Activated naive CD8-positive, alpha-beta T cell treated with anti-CD3 and anti-CD28 coated beads, Interleukin-2, amount 50 U/mL, for 24 hours (primary cell): ENCODE results near the gene LLGL1.

Experiments used
- ATAC-seq: fragments of 150-1000 bp; cut with Tn5 transposase; one replicate; pipeline ENCODE4 v1.10.0; 2021
- DNase-seq: peaks from one replicate; pipeline ENCODE4 v3.0.0; 2021
- H3K27ac Mint-ChIP-seq: one replicate; pipeline ENCODE4 v1.8.0; 2021; ENCODE audit warnings: mild to moderate bottlenecking, mixed read lengths
- H3K27me3 Mint-ChIP-seq: one replicate; pipeline ENCODE4 v1.8.0; 2021; ENCODE audit warnings: mixed read lengths
- H3K36me3 Mint-ChIP-seq: one replicate; pipeline ENCODE4 v1.8.0; 2021; ENCODE audit warnings: low read depth, mixed read lengths
- H3K4me1 Mint-ChIP-seq: one replicate; pipeline ENCODE4 v1.8.0; 2021; ENCODE audit warnings: mixed read lengths
- H3K4me3 Mint-ChIP-seq: one replicate; pipeline ENCODE4 v1.8.0; 2021; ENCODE audit warnings: mild to moderate bottlenecking, moderate library complexity, mixed read lengths
- H3K9me3 Mint-ChIP-seq: one replicate; pipeline ENCODE4 v1.8.0; 2021; ENCODE audit warnings: mixed read lengths

The LLGL1 gene

GRCh38 chr17:18186627-18186982, 38.8 kb upstream of the LLGL1 start:
- DNase-seq (no peak), ATAC-seq (no peak)
- peaks cover 56% of the 10 kb centered on the region for H3K36me3 Mint-ChIP-seq
- H3K27me3 Mint-ChIP-seq = peaks cover 3% of the 10 kb centered on the region
- H3K4me3 Mint-ChIP-seq = peak overlapping the region; percentile 96
- no peaks in the 10 kb centered on the region for H3K9me3 Mint-ChIP-seq
- H3K27ac Mint-ChIP-seq = peak overlapping the region; percentile 92
- H3K4me1 Mint-ChIP-seq = peaks cover 76% of the 10 kb centered on the region

GRCh38 chr17:18187226-18187625, 38.2 kb upstream of the LLGL1 start:
- peak overlapping the region; percentile 92 for H3K27ac Mint-ChIP-seq
- peaks cover 57% of the 10 kb centered on the region for H3K36me3 Mint-ChIP-seq
- ATAC-seq (no peak), DNase-seq (no peak)
- peak overlapping the region; percentile 96 for H3K4me3 Mint-ChIP-seq
- peaks cover 73% of the 10 kb centered on the region for H3K4me1 Mint-ChIP-seq
- H3K9me3 Mint-ChIP-seq = no peaks in the 10 kb centered on the region
- peaks cover 3% of the 10 kb centered on the region for H3K27me3 Mint-ChIP-seq

DNA sequence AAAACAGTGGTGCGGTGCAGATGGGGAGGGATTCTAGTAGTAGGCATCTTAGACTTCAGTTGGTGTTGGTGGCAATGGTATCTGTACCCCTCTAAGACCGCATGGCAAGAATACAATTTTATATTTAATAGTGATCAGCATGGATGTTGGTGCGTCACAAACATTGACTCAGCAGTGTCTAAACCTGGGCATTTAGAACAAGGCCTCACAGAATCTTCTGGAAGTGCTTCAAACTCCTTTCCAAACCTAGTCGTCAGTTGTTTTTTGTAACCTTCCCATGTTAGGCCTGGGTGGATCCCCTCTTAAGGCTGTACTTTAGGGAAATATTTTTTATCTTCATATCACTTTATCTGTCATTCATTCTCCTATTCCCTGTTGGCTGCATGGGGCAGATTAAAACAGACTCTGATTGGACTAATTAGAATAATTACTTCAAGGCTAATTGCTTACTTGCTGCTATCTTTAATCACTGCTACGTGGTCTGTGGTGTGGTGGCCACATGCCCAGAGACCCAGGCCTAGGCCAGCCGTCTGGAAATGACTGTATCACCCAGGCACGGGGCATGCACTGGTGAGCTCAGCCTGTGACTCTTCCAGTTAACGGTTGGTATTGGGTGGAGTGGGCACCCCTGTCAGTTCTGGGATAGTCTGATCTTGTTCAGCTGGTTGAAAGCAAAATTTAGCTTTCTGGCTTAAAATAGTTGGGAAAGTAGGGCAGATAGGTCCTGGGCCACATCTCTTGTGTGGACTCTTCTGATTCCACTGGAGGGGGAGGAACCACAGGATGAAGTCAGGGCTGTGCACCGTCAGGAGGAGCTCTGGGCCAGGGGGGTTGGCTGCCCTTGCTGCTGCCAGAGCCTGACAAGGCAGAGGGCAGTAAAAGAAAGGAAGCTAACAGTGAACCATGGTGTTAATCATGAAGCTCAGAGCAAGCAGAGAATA, 37.3 kb upstream of the LLGL1 start:
- Mint-ChIP-seq H3K27me3 (peaks cover 3% of the 10 kb centered on the region), H3K4me3 (peak overlapping the region; percentile 96), H3K36me3 (peaks cover 60% of the 10 kb centered on the region), H3K27ac (peak overlapping the region; percentile 53), H3K9me3 (no peaks in the 10 kb centered on the region), H3K4me1 (peaks cover 69% of the 10 kb centered on the region)
- ATAC-seq = no peak
- peak; percentile 28 for DNase-seq

DNA sequence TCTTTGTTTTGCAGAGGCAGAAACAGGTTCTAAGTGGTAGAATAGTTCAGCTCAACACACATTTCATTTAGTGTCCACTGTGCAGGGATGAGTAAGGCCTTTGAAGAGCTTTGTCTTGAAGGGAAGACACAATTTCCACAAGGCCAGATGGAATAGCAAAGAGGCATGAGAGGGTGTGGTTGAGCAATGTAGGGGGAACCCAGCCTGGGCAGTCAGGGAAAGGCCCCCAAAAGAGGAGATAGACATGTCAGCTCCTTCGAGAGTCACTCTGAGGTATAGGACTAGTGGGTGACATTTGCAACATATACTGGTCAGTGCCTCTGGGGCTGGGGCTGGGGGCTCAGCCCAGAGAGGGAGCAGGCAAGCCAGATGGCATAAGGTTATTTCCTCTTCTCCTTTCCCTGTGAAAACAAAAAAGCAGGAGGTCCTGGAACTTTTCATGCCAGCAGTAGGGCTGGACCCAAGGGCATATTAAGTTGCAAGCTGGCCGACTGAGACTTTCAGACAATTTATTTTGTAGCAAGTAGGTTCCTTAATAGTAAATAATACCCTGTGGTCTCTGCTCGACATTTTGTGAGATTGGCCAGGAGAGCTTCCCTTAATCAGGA, 34.7 kb upstream of the LLGL1 start:
- Mint-ChIP-seq H3K4me1 (peaks cover 70% of the 10 kb centered on the region), H3K9me3 (no peaks in the 10 kb centered on the region), H3K27me3 (no peaks in the 10 kb centered on the region), H3K36me3 (peaks cover 66% of the 10 kb centered on the region), H3K27ac (peak overlapping the region; percentile 43), H3K4me3 (peak overlapping the region; percentile 17)
- no peak for ATAC-seq
- DNase-seq = no peak

GRCh38 chr17:18191236-18191667, 34.2 kb upstream of the LLGL1 start:
- Mint-ChIP-seq H3K27me3 (no peaks in the 10 kb centered on the region), H3K4me3 (no peak overlapping the region)

GRCh38 chr17:18191967-18192366, 33.5 kb upstream of the LLGL1 start:
- no peak for DNase-seq
- Mint-ChIP-seq H3K4me3 (no peak overlapping the region), H3K9me3 (no peaks in the 10 kb centered on the region), H3K27me3 (no peaks in the 10 kb centered on the region), H3K4me1 (peaks cover 63% of the 10 kb centered on the region), H3K36me3 (peaks cover 65% of the 10 kb centered on the region), H3K27ac (no peak overlapping the region)
- ATAC-seq = no peak

More at GRCh38 chr17:18191236-18191667, 34.2 kb upstream of the LLGL1 start:
- no peaks in the 10 kb centered on the region for H3K9me3 Mint-ChIP-seq
- ATAC-seq (no peak), DNase-seq (no peak)
- peaks cover 64% of the 10 kb centered on the region for H3K36me3 Mint-ChIP-seq
- H3K4me1 Mint-ChIP-seq = peaks cover 66% of the 10 kb centered on the region
- H3K27ac Mint-ChIP-seq = peak overlapping the region; percentile 15

GRCh38 chr17:18194394-18194793, 31.0 kb upstream of the LLGL1 start:
- H3K9me3 Mint-ChIP-seq = no peaks in the 10 kb centered on the region
- peaks cover 53% of the 10 kb centered on the region for H3K4me1 Mint-ChIP-seq
- ATAC-seq = no peak
- DNase-seq = no peak
- no peaks in the 10 kb centered on the region for H3K27me3 Mint-ChIP-seq
- H3K36me3 Mint-ChIP-seq = peaks cover 60% of the 10 kb centered on the region
- H3K27ac Mint-ChIP-seq = no peak overlapping the region
- no peak overlapping the region for H3K4me3 Mint-ChIP-seq

GRCh38 chr17:18194804-18195203, 30.6 kb upstream of the LLGL1 start:
- no peak overlapping the region for H3K27ac Mint-ChIP-seq
- peaks cover 56% of the 10 kb centered on the region for H3K36me3 Mint-ChIP-seq
- no peak for DNase-seq
- ATAC-seq = no peak
- H3K4me3 Mint-ChIP-seq = no peak overlapping the region
- H3K27me3 Mint-ChIP-seq = no peaks in the 10 kb centered on the region
- peaks cover 49% of the 10 kb centered on the region for H3K4me1 Mint-ChIP-seq
- no peaks in the 10 kb centered on the region for H3K9me3 Mint-ChIP-seq

- Mint-ChIP-seq H3K27me3 (no peaks in the 10 kb centered on the region), H3K27ac (no peak overlapping the region), H3K4me3 (no peak overlapping the region), H3K9me3 (no peaks in the 10 kb centered on the region), H3K36me3 (peaks cover 53% of the 10 kb centered on the region), H3K4me1 (peaks cover 46% of the 10 kb centered on the region)
- no peak for DNase-seq
- no peak for ATAC-seq
Observed at GRCh38 chr17:18195246-18195645, 30.2 kb upstream of the LLGL1 start.

- ATAC-seq (no peak), DNase-seq (no peak)
- H3K4me1 Mint-ChIP-seq = peaks cover 27% of the 10 kb centered on the region
- H3K27ac Mint-ChIP-seq = no peak overlapping the region
- no peaks in the 10 kb centered on the region for H3K9me3 Mint-ChIP-seq
- H3K36me3 Mint-ChIP-seq = peaks cover 41% of the 10 kb centered on the region
- no peaks in the 10 kb centered on the region for H3K27me3 Mint-ChIP-seq
- no peak overlapping the region for H3K4me3 Mint-ChIP-seq
Observed at GRCh38 chr17:18197535-18198194, 27.8 kb upstream of the LLGL1 start.

DNA sequence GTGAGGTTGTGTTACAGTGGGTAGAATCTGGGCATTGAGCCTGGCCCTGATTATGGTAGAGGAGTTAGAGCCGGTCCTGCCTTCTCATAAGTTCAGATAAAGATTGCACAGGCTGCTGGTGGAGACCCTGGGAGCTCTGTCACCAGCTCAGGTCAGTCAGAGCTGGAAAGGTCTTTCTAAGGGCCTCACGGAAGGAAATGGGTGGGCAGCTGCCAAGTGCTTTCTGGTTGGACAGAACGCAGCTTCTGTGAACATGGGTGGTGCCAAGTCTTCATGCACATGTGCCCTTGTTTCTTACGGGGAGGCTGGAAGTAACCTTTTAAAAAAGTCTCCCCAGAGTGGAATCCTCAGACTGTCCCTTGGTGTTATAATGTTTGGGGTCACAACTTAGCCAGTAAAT, 26.9 kb upstream of the LLGL1 start:
- DNase-seq = no peak
- H3K9me3 Mint-ChIP-seq = no peaks in the 10 kb centered on the region
- H3K27me3 Mint-ChIP-seq = no peaks in the 10 kb centered on the region
- H3K4me1 Mint-ChIP-seq = peaks cover 26% of the 10 kb centered on the region
- no peak overlapping the region for H3K4me3 Mint-ChIP-seq
- H3K27ac Mint-ChIP-seq = peak overlapping the region; percentile 11
- no peak for ATAC-seq
- H3K36me3 Mint-ChIP-seq = peaks cover 42% of the 10 kb centered on the region

DNA sequence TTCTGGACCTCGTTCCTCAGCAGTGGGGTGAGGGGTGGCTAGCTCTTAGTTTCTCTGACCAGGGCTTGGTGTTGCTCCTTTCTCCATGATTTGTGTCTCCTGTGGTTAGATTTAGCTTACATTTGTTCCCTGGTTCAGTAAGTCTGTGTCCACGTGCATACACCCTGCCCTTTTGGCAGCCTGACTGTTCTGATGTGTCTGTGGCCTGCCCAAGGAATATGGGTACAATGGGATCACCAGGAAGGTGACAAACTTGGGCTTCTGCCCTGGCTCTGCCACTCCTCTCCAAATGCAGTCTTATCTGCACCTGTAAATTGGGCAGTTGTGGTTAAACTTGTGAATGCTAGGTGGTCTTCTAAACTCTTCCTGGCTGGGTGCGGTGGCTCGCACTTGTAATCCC, 24.3 kb upstream of the LLGL1 start:
- no peak for DNase-seq
- Mint-ChIP-seq H3K4me3 (no peak overlapping the region), H3K9me3 (no peaks in the 10 kb centered on the region), H3K4me1 (peaks cover 13% of the 10 kb centered on the region), H3K27ac (no peak overlapping the region), H3K36me3 (peaks cover 24% of the 10 kb centered on the region), H3K27me3 (no peaks in the 10 kb centered on the region)
- ATAC-seq = no peak

DNA sequence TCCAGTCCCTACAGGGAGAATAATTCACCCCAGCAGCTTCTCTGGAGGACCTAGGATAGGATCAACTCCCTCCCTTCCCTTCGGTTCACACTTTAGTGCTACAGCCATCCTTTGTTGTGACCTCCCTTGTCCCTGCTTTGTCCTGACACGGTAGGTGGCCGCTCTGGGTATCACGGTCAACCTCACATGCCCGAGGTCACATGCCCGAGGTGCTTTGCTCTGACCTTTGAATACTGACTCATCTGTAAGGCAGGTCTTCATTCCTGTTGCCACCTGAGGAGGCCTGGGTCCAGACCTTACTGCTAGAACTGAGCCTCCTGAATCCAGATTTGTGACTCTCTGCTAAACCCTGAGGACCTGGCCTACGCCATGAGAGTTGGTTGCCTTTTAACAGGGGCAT, 22.1 kb upstream of the LLGL1 start:
- Mint-ChIP-seq H3K4me1 (peaks cover 2% of the 10 kb centered on the region), H3K9me3 (no peaks in the 10 kb centered on the region), H3K27me3 (no peaks in the 10 kb centered on the region), H3K27ac (no peak overlapping the region), H3K36me3 (peaks cover 15% of the 10 kb centered on the region), H3K4me3 (no peak overlapping the region)
- ATAC-seq (no peak), DNase-seq (no peak)

GRCh38 chr17:18205861-18206260, 19.6 kb upstream of the LLGL1 start:
- H3K4me1 Mint-ChIP-seq = no peaks in the 10 kb centered on the region
- DNase-seq (no peak), ATAC-seq (no peak)
- H3K9me3 Mint-ChIP-seq = no peaks in the 10 kb centered on the region
- peak overlapping the region; percentile 35 for H3K27ac Mint-ChIP-seq
- no peaks in the 10 kb centered on the region for H3K27me3 Mint-ChIP-seq
- no peak overlapping the region for H3K4me3 Mint-ChIP-seq
- peaks cover 20% of the 10 kb centered on the region for H3K36me3 Mint-ChIP-seq

DNA sequence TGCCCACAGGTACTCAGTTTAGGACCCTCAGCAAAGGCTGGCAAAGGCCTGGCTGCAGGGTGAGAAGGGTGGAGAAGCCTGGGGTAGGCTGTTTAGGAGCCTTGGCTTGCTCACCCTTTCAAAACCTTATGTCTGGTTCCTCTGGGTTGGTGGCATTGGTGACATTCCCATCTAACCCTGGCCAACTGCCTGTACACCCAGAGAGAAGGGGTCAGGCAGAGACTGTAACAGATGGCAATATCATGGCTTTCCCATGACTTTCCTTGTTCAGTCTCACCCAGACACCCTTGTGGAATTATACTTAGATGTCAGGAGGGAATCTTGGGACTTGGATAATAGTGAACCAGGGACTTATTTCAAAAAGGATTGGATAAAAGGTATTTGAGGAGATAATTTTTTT, 18.5 kb upstream of the LLGL1 start:
- ATAC-seq (no peak), DNase-seq (no peak)
- H3K4me3 Mint-ChIP-seq = no peak overlapping the region
- peaks cover 20% of the 10 kb centered on the region for H3K36me3 Mint-ChIP-seq
- H3K4me1 Mint-ChIP-seq = no peaks in the 10 kb centered on the region
- H3K27me3 Mint-ChIP-seq = no peaks in the 10 kb centered on the region
- no peak overlapping the region for H3K27ac Mint-ChIP-seq
- H3K9me3 Mint-ChIP-seq = no peaks in the 10 kb centered on the region
